Amygdala (tissue), 56 donors: ENCODE measurements around the gene DNAL1.
"Not testable (repeated sequence)": the region's sequence is repeated elsewhere in the genome, so short reads cannot be mapped to it uniquely, and the experiment has no call there.

ENCODE experiments used
- DNase-seq, 56 donors: peaks; one replicate each; lab custom pipeline; 2025; lab: John Stamatoyannopoulos, UW

DNAL1 gene

GRCh38 chr14:73696466-73697400, 51.9 kb downstream of the DNAL1 start:
- DNase-seq: no peak

- DNase-seq: no peak
Measured at GRCh38 chr14:73700325-73700724, 55.5 kb downstream of the DNAL1 start.

- not testable (repeated sequence) for DNase-seq
Measured at GRCh38 chr14:73708076-73708475, 63.3 kb downstream of the DNAL1 start.

- no peak for DNase-seq
Measured at GRCh38 chr14:73709904-73710469, 65.2 kb downstream of the DNAL1 start.

GRCh38 chr14:73710737-73711136, 66.0 kb downstream of the DNAL1 start:
- DNase-seq: no peak

GRCh38 chr14:73712071-73712506, 67.3 kb downstream of the DNAL1 start:
- no peak for DNase-seq

GRCh38 chr14:73712540-73713180, 67.9 kb downstream of the DNAL1 start:
- peak in 10 of 56 donors; percentile 2 to 43 (median 28) for DNase-seq

GRCh38 chr14:73713206-73713802, 68.5 kb downstream of the DNAL1 start:
- DNase-seq: peak in 4 of 56 donors; percentile 32 to 75 (median 44)

- peak in 55 of 56 donors; percentile 41 to 93 (median 79) for DNase-seq
Measured at GRCh38 chr14:73713803-73714655, 69.2 kb downstream of the DNAL1 start, which contains the start of gene PNMA1. Gene PNMA1, minus strand, starts transcription at chr14:73714384. Its CDS starts 745 bp downstream, at chr14:73713639.

- peak in 5 of 56 donors; percentile 48 to 70 (median 61) for DNase-seq
Measured at GRCh38 chr14:73714656-73715081, 69.9 kb downstream of the DNAL1 start.

- no peak for DNase-seq
Measured at GRCh38 chr14:73715707-73716106, 70.9 kb downstream of the DNAL1 start.

GRCh38 chr14:73717266-73717665, 72.5 kb downstream of the DNAL1 start:
- DNase-seq: no peak

GRCh38 chr14:73717711-73718417, 73.1 kb downstream of the DNAL1 start:
- DNase-seq: peak in 6 of 56 donors; percentile 14 to 59 (median 30)

- DNase-seq: peak in 32 of 56 donors; percentile 15 to 62 (median 42)
Measured at GRCh38 chr14:73718418-73719251, 73.8 kb downstream of the DNAL1 start.

- DNase-seq: no peak
Measured at GRCh38 chr14:73719361-73719760, 74.6 kb downstream of the DNAL1 start.

GRCh38 chr14:73719791-73720190, 75.0 kb downstream of the DNAL1 start:
- no peak for DNase-seq

GRCh38 chr14:73720636-73721035, 75.8 kb downstream of the DNAL1 start:
- no peak for DNase-seq
